HT-29 (cell line): ENCODE measurements around the gene ATF3. TPM values are rescaled to one million over a fixed set of nuclear protein-coding genes. Genes with fewer than 3 reads are reported as not detected.
"Not testable (repeated sequence)": the region's sequence is repeated elsewhere in the genome, so short reads cannot be mapped to it uniquely, and the experiment has no call there.

Source experiments
- DNase-seq: peaks from one replicate; pipeline ENCODE4 v3.0.0-alpha.2; 2015; ENCODE audit warnings: low spot score
- total RNA-seq: library from RNA; depleted of rRNA; stranded (reverse); fragments of >200 nt; shearing (Covaris generic); gene quantifications from 2 replicates; pipeline ENCODE4 v1.2.3, GENCODE V29; 2014

ATF3 gene
- total RNA-seq, 1 experiment from 2014 or later = 104 TPM

- no peak for DNase-seq
These were observed 19.5 kb downstream of the ATF3 start for GRCh38 chr1:212628046-212628445.

DNA sequence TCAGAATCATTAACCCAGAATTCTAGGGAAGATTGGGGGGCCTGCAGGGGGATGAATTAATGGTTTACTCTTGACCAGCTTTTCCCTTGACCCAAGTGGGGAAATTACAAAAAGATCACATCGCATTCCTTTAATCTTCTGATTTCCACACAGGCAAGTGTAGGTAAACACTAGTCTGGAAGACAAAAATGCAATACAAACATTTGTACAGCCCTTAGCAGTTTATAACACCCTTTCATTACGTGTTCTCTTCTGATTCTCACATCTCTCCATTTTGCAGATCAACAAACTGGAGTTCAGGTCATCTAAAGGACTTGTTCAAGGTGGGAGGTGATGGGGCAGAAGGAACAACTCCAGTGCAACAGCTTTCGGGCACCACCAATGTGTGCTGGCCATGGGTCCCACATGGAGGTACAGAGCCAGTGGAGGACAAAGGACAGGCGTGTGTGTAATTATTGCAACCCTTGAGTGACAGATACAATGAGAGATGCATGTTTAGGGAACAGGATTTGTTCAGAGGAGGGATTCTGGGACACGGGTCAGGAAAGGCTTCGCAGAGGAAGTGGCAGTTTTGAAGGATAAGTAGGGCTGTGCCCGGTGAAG lies 20.4 kb downstream of the ATF3 start:
- no peak for DNase-seq

DNA sequence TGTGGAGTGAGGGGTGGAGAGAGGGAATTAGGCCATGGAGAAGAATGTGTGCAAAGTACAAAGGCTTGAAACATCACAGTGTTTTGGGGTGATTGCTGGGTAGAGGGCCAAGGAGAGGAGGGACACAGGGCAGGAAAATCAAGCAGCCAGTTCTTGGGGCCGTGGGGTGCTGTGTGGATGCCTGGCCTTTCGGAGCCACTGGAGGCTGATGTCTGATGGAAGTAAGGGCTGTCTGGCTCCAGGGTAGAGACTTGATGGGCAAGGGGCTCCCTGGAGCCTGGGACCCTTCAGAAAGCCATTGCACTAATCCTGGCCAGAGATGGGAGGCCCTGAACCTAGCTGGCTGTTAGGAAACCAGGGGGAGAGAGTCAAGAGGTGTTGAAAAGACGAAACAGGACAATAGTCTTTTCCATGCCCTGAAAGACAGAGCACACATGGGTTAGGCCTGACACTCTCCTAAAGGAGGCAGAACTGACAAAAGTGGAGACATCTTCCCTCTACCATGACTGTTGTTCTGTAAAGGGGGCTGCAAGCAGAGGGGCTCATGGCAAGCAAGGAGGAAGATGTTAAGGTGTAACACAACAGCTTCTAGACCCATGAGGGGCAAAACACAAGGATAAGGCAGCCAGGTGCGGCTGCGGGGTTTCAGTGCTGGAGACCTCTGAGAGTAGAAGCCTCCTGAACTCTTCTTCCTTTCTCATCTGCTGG lies 21.0 kb downstream of the ATF3 start:
- DNase-seq = no peak

DNA sequence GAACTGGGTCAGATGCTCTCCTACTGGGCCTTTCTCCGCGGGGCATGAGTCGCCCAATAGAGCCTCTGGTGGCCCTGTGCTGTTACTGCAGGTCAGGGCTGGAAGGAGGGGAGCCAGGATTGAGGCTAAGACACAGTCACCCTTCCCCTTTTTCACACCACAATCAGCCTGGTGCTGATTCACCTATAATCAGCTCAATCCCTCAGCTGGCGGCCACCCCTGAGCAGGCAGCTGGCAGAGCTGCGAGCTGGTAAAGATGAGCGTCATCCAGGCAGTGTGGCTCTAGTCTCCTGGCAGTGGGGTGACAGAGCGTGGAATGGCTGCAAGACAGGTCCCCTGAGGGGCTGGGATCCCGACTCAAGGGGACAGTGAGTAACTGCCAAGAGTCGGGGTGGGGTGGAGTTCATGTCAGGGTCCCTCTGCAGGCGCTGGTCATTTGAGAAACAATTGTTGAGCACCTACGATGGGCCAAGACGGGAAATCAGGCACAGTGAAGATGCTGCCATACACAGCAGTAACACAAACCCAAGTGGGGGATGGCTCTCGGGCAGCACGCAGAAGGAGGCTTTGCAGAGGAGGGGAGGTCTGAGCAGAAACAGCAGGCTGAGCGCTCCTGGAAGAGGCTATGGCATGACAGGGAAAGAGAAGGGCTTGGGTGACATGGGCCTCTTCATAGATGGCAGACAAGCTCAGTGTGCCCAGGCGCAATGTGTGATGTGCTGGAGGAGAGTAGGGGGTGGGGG lies 21.8 kb downstream of the ATF3 start:
- DNase-seq = peak; percentile 75

DNA sequence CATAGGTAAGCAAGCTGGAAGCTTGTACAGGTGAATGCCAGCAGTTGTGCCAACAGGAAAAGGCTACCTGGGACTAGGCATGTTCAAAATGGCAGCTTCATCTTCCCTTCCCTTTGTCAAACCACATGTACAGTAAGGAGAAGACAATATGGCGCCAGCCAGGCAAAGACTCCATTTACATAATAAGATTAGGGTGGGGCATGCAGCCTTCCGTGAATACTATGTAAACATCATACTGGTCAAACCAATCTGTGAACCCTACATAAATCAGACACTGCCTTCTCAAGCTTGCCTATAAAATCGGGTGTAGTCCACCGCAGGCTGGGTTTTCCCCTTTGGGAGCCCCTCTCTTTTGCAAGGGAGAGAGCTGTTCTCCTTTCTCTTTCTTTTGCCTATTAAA lies 24.6 kb downstream of the ATF3 start:
- peak; percentile 34 for DNase-seq

- DNase-seq = no peak
These were observed 25.7 kb downstream of the ATF3 start for GRCh38 chr1:212634252-212634651.

DNA sequence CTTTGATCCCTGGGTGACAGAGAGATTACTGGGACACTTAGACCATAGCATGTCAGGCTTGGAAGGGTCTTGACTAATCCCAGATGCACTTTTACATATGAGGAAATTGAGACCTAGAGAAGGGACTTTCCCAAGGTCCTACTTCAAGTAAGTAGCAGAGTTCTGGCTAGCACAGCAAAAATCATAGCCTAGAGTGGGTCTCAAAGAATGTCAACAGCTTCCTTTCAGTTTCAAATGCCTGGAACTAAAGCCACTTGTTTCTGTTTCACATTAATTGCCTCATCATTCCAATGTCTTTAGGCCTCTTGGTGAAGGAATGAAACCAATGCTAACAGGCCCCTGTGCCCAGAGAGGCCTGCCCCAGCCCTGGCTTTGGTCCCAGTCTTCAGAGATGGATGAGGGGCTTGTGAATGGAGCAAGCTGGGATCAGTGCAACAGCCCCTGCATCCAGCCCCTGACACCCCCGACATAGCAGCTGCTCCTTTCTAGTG lies 26.6 kb downstream of the ATF3 start:
- DNase-seq = no peak

- DNase-seq = no peak
These were observed 29.3 kb downstream of the ATF3 start for GRCh38 chr1:212637902-212638301.

- no peak for DNase-seq
These were observed 30.1 kb downstream of the ATF3 start for GRCh38 chr1:212638492-212639151.

GRCh38 chr1:212639524-212639923 lies 31.0 kb downstream of the ATF3 start:
- not testable (repeated sequence) for DNase-seq

- DNase-seq = no peak
These were observed 31.8 kb downstream of the ATF3 start for GRCh38 chr1:212640223-212640878.

- no peak for DNase-seq
These were observed 33.4 kb downstream of the ATF3 start for GRCh38 chr1:212641956-212642355.

DNA sequence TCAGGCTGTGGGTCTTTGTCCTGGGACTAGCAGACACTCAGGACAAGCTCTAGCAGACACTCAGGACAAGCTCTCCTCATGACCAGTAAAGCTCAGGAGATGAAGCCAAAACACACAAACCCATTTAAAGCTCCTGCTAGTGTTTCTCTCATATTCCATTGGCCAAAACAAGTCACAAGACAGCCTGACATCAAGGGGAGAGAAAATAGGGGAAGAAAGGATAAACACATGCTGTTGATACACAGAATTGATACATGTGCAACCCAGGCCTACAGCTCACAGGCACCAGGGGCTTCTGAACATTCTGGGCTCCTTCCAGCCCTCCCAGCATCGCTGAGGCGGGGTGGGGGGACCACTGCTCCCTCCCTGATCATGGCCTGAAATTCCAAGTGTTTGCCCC lies 35.3 kb downstream of the ATF3 start:
- no peak for DNase-seq

GRCh38 chr1:212644866-212645545 lies 36.4 kb downstream of the ATF3 start:
- DNase-seq = no peak

DNA sequence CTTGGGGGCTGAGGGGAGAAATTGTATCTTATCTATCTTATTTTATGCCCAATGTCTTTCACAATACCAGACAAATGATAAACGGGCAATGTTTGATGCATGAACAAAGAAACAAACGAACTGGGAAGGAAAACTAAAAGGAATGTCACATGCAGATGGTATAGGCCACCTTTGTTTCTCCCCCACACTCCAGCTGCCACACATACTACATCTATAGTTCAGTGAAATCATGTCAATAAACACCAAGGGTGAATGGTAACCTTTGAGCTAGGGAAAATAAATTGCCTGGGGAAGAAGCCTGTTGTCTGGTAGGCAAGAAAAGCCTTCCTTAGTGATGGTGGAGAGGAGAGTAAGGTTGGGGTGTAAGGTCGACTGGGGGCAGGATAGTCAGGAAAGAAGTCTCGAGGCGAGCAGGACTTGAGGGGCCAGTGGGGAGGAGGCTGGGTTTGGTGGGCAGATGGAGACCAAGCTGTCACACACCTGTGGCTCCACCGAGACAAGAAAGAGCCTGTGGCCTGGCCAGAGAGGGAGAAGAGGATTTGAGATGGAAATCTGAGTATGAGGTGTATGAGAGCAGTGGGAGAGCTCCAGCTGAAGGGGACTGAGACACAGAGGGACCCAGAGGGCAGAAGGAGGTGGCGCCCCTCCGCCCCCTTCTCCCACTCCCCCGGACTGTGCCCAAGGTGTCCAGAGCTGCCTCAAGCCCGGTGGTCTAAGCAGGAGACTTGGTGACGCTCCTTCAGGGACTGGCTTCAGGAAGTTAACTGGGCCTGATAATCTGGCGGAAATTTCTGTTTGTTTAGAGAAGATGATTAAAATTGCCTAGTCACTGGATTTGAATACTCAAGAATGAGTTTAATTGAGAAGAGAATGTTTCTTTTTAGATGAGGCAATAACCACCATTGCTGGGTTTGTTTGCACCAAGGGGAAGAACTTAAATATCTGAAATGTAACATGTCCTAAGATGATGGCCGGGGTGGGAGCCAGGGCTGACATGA lies 37.3 kb downstream of the ATF3 start:
- no peak for DNase-seq

GRCh38 chr1:212646588-212646987 lies 38.0 kb downstream of the ATF3 start:
- no peak for DNase-seq

DNA sequence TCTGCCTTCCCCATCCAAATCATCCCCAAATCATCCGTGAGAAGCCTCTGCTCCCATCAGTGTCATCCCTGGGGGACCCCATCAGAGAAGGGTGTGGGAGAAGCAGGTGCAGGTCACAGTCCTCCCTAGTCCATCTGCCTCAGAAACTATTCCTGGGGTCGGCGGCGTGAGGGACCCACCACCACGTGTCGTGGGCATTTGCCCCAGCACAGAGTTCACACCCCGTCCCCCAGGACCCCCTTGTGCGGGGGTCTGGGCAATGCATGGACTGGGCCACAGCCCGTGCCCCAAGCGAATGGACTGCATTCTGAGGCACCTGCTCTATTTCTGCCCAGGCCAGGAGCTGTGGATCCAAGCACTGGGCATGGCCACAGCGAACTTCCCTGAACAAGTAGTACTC lies 38.4 kb downstream of the ATF3 start:
- DNase-seq = no peak

DNA sequence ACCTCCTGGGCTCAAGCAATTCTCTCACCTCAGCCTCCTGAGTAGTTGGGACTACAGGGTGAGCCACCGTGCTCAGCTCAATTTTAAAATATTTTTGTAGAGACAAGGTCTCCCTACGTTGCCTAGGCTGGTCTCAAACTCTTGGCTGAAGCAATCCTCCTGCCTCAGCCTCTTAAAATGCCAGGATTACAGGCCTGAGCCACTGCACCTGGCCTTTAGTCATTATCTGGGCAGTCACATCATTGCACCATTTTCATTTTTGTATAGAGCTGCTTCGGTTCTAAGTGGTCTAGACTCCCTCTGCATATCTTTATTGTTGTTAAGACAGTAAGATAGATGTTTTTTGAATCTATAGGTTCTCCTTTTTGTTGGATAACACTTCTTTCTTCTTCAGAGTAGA lies 39.9 kb downstream of the ATF3 start:
- no peak for DNase-seq

DNA sequence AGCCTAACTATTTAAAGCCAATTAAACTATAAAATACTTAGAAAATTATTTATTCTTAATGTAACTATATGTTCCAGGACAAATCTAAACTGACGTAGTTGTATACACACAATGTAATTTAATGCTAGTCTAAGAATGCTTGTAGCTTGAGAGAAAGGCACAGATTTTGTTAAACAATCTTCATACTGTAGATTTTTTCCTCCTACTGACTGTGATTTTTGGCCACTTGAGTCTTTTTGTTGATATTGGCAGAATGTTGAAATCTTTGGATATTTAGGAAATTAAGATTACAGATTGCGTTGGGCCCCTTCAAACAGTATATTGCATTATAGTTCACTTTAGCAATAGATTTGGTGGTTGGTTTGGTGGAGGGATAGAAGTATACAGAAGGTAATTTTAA lies 40.5 kb downstream of the ATF3 start:
- DNase-seq = no peak

DNA sequence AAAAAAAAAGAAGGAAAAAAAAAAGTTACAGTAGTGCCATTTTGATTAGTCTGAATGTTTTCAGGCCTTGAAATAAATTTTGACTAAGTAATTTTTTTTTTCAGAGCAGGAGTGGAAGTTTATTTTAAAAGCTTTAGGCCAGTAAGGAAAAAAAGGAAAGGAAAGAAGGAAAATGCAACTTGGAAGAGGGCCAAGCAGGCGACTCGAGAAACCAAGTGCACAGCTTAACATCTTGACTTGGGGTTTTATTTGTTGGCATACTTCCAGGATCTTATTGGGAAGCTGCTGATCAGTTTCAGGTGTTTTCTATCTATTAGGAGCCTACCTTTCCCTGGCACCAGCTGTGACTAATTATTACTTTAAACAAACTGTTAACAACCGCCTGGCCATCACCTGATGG lies 41.7 kb downstream of the ATF3 start:
- no peak for DNase-seq
